Naive B cell (primary cell): ENCODE data around the gene AGBL4. TPM values are rescaled to one million over a fixed set of nuclear protein-coding genes. Genes with fewer than 3 reads are reported as not detected.

Source experiments
- ATAC-seq, 2 donors: fragments of 150-1000 bp; cut with Tn5 transposase; 2 replicates each; pipeline ENCODE4 v1.10.0; 2021; ENCODE audit warnings: low read depth in 2 of 2, mild to moderate bottlenecking in 2 of 2, moderate library complexity in 2 of 2
- DNase-seq: peaks from one replicate; pipeline ENCODE4 v3.0.0; 2022
- H3K27ac Mint-ChIP-seq, 6 donors: one replicate each; pipeline ENCODE4 v1.8.0; 2020 to 2022; ENCODE audit warnings: mild to moderate bottlenecking in 6 of 6, mixed read lengths in 6 of 6, moderate library complexity in 5 of 6, inconsistent platforms in 2 of 6
- H3K27me3 Mint-ChIP-seq, 3 donors: one replicate each; pipeline ENCODE4 v1.8.0; 2021 to 2022; ENCODE audit warnings: mixed read lengths in 3 of 3, mild to moderate bottlenecking in 1 of 3
- H3K36me3 Mint-ChIP-seq, 2 donors: one replicate each; pipeline ENCODE4 v1.8.0; 2020 to 2022; ENCODE audit warnings: mixed read lengths in 2 of 2, inconsistent platforms in 1 of 2, mild to moderate bottlenecking in 1 of 2
- H3K4me1 Mint-ChIP-seq, 3 donors: one replicate each; pipeline ENCODE4 v1.8.0; 2020 to 2022; ENCODE audit warnings: mixed read lengths in 3 of 3, inconsistent platforms in 1 of 3, mild to moderate bottlenecking in 1 of 3, moderate library complexity in 1 of 3
- H3K4me3 Mint-ChIP-seq, 8 donors: one replicate each; pipeline ENCODE4 v1.8.0; 2020 to 2022; ENCODE audit warnings: mild to moderate bottlenecking in 8 of 8, mixed read lengths in 8 of 8, moderate library complexity in 8 of 8, inconsistent platforms in 2 of 8
- H3K9me3 Mint-ChIP-seq, 7 donors: one replicate each; pipeline ENCODE4 v1.8.0; 2020 to 2022; ENCODE audit warnings: mixed read lengths in 7 of 7, mild to moderate bottlenecking in 5 of 7, inconsistent platforms in 2 of 7, moderate library complexity in 1 of 7
- polyA plus RNA-seq, 6 donors: library from polyadenylated mRNA; unstranded; fragments of 300-500 nt; fragmentation: Illumina TruSeq; gene quantifications; one replicate each; pipeline ENCODE4 v1.2.3, GENCODE V29; 2021; ENCODE audit warnings: low read depth in 6 of 6

The AGBL4 gene
- polyA plus RNA-seq, 6 donors from 2014 or later = 0.18 to 0.32 (median 0.20) TPM; not detected in 3

DNA sequence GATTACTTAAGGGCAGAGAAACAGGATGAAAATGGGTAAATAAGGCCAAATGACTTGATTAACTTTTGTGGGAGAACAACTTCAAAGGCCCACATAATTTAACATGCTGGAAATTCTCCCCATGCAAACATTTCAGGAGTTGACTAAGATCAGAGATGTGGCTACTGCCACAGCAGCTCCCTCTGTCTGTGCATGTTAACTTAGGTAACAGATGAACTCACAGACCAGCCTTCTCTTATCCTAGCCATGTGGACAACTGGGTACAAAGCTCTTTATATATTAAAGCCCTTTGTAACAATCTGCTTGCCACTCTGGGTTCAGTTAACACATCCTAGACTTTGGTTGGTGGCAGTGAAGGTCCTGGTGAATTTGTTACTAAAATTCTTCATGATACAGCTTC lies 1280.3 kb downstream of the AGBL4 start:
- H3K27ac Mint-ChIP-seq = peak overlapping the region in 2 of 6 donors; percentile 51 to 66
- DNase-seq (no peak), ATAC-seq (no peak)
- H3K36me3 Mint-ChIP-seq = peaks cover 17 to 56% of the 10 kb centered on the region in 2 donors
- no peak overlapping the region for H3K4me3 Mint-ChIP-seq
- H3K4me1 Mint-ChIP-seq = peaks cover 25 to 42% (median 34%) of the 10 kb centered on the region in 3 donors
- H3K27me3 Mint-ChIP-seq = no peaks in the 10 kb centered on the region
- H3K9me3 Mint-ChIP-seq = no peaks in the 10 kb centered on the region

DNA sequence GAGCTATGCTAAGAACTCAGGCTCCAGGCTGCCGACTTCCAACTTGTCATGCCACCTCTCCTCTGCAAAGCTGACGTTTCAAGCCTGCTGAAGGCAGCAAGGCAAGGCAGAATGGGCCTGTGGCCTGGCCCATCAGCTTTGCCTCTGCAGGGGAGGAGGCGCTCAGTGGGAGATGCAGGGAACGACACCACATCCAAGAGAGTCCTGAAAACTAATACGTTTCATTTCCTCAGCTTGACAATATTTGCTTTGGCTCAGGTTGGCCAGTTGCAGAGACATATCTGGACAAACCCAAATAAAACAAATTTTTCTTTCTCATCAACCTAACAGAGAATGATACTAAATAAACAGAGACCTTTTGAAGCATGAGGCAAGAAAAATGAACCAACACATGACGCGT lies 1282.4 kb downstream of the AGBL4 start:
- DNase-seq = no peak
- Mint-ChIP-seq H3K9me3 (no peaks in the 10 kb centered on the region), H3K4me3 (no peak overlapping the region), H3K27ac (no peak overlapping the region), H3K27me3 (no peaks in the 10 kb centered on the region), H3K36me3 (peaks cover 16 to 54% of the 10 kb centered on the region in 2 donors), H3K4me1 (peaks cover 21 to 33% (median 25%) of the 10 kb centered on the region in 3 donors)
- ATAC-seq = no peak

DNA sequence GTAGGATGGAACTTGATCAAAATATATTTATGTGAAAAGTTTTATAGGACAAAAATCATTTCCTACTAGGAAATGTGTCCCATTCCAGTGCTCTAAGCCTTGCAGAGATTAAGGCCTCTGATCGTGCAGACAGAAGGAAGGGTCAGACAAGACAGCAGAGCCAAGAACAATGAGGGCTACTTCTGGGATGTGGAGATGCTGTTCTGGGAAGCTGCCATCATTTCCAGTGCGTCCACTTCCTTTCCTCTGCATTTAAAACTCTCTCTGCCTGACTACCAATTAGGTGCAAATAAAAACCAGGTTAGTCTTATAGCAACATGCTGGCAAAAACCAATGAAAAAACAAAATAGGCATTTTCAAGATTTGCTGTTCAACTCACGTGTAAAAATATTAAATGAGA lies 1283.1 kb downstream of the AGBL4 start:
- peaks cover 23 to 56% of the 10 kb centered on the region in 2 donors for H3K36me3 Mint-ChIP-seq
- ATAC-seq (no peak), DNase-seq (no peak)
- H3K9me3 Mint-ChIP-seq = no peaks in the 10 kb centered on the region
- no peaks in the 10 kb centered on the region for H3K27me3 Mint-ChIP-seq
- peak overlapping the region in 3 of 6 donors; percentile 15 to 70 (median 43) for H3K27ac Mint-ChIP-seq
- H3K4me1 Mint-ChIP-seq = peaks cover 19 to 28% (median 21%) of the 10 kb centered on the region in 3 donors
- no peak overlapping the region for H3K4me3 Mint-ChIP-seq

DNA sequence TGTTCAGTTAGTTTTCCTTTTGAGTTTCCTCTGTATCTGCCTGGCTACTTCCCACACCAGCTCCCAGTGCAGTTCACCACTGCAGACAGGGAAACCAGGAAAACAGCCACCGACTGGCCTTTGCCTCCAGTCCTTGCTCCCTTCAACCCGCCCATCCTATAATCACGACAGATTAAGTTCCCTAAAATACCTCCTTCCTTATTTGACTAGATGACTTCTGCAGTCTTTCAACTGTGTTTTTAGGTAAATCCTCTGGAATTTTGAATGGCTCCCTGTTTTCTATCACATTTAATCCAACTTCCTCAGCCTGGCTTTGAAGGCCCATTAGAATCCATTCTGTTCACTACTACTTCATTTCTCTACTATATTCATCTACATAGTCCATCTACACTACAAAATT lies 1284.7 kb downstream of the AGBL4 start:
- Mint-ChIP-seq H3K27me3 (no peaks in the 10 kb centered on the region), H3K4me3 (no peak overlapping the region), H3K36me3 (peaks cover 33 to 58% of the 10 kb centered on the region in 2 donors), H3K27ac (peak overlapping the region in 1 of 6 donors; percentile 68), H3K9me3 (no peaks in the 10 kb centered on the region), H3K4me1 (peaks cover 9 to 21% (median 18%) of the 10 kb centered on the region in 3 donors)
- ATAC-seq (no peak), DNase-seq (no peak)

DNA sequence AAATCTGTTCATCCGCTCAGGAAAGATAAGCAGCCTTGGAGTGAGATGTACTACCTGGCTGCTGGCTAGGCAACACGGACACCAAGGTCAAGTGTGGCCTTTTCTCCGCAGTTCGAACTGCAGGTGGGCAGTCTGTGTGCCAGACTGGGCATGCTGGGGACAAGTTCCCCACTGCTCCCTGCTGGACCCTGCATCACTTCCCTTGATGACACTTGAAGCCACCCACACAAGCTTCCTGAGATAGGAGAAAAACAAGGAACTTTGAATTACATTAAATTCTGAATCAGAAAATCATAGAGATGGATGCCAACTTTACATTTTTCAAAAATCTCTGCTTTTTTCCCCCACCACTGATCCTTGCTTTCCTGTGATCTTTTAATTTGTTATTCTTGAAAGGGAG lies 1285.4 kb downstream of the AGBL4 start:
- H3K9me3 Mint-ChIP-seq = no peaks in the 10 kb centered on the region
- H3K27ac Mint-ChIP-seq = peak overlapping the region in 4 of 6 donors; percentile 33 to 81 (median 56)
- peaks cover 34 to 60% of the 10 kb centered on the region in 2 donors for H3K36me3 Mint-ChIP-seq
- no peak for DNase-seq
- no peak overlapping the region for H3K4me3 Mint-ChIP-seq
- ATAC-seq = no peak
- peaks cover 9 to 21% (median 18%) of the 10 kb centered on the region in 3 donors for H3K4me1 Mint-ChIP-seq
- H3K27me3 Mint-ChIP-seq = no peaks in the 10 kb centered on the region

DNA sequence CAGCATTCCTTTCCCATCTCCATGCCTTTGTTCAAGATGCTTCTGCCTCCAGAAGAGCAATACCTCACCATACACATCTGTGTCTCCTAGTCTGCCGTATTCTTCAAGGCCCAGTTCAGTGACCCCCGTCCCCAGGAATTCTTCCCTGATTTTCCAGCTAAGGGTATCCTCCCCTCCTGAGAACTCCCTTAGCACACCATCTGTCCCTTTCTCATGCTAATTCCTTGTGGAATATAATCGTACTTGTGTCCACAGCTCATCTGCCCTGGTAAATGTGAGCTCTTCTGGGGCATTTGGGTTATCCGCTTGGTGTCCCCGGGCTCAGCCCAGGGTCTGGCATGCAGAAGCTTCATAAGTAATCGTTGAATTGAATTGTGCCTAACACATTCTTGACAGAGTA lies 1288.0 kb downstream of the AGBL4 start:
- Mint-ChIP-seq H3K4me3 (no peak overlapping the region), H3K36me3 (peaks cover 27 to 38% of the 10 kb centered on the region in 2 donors), H3K9me3 (no peaks in the 10 kb centered on the region), H3K27ac (peak overlapping the region in 1 of 6 donors; percentile 47), H3K4me1 (peaks cover 9 to 18% (median 15%) of the 10 kb centered on the region in 3 donors), H3K27me3 (no peaks in the 10 kb centered on the region)
- DNase-seq (no peak), ATAC-seq (no peak)

DNA sequence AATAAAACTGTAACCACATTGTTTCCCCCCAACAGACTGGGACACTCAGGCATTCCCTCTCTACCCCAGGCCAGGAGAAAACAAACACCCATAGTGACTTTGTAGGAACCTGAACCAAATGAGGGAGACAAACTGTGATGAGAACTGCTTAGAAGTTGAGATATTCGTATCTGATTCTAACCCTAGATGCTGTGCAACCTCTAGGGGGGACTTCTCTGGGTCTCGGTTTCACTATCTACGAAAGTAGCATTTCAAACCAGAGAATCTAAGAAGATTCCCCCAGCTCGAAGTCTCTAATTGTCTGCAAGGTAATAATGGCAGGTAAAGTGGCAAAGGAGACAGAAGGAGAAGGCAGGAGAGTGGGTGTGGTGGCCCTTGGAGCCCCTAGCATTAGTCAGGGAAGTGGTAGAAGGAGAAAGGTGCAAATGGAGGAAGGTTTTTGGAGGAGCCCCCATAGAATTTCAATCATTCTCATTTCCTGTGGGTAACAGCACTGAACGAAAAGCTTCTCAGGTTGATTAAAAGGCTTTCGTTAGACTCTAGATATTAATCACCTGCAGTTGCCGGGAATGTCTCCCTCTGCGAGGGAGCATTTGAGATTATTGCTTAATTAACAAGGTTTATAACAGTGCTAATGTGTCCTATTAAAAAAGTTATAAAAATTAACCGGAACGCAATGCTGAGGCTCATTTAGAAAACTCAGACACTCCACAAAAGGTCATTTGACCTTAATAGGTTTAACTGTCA lies 1293.4 kb downstream of the AGBL4 start:
- ATAC-seq (no peak), DNase-seq (no peak)
- peak overlapping the region in 4 of 6 donors; percentile 13 to 51 (median 32) for H3K27ac Mint-ChIP-seq
- no peaks in the 10 kb centered on the region for H3K27me3 Mint-ChIP-seq
- no peak overlapping the region for H3K4me3 Mint-ChIP-seq
- peaks cover 0 to 11% (median 5%) of the 10 kb centered on the region in 3 donors for H3K4me1 Mint-ChIP-seq
- H3K9me3 Mint-ChIP-seq = no peaks in the 10 kb centered on the region
- peaks cover 24 to 31% of the 10 kb centered on the region in 2 donors for H3K36me3 Mint-ChIP-seq

DNA sequence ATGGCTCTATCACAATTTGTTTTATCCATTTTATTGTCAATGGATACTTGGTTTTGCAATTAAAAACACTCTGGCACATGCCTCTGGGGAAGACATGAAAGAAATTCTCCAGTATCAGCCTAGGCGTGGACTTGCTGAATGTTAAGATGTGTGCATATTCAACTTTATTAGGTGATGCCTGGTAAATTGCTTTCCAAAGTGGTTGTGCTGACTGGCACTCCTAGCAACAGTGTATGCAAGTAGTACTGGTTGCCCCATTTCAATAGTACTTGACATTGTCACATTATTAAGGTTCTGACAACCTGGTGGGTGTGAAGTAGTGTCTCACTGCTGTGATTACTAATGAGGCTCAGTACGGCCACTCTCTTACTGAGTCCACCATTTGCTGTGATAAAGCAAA lies 1295.2 kb downstream of the AGBL4 start:
- ATAC-seq = no peak
- Mint-ChIP-seq H3K4me3 (no peak overlapping the region), H3K4me1 (peaks cover 0 to 4% (median 0%) of the 10 kb centered on the region in 3 donors), H3K27me3 (no peaks in the 10 kb centered on the region), H3K27ac (no peak overlapping the region), H3K36me3 (peaks cover 10 to 20% of the 10 kb centered on the region in 2 donors), H3K9me3 (no peaks in the 10 kb centered on the region)
- no peak for DNase-seq

DNA sequence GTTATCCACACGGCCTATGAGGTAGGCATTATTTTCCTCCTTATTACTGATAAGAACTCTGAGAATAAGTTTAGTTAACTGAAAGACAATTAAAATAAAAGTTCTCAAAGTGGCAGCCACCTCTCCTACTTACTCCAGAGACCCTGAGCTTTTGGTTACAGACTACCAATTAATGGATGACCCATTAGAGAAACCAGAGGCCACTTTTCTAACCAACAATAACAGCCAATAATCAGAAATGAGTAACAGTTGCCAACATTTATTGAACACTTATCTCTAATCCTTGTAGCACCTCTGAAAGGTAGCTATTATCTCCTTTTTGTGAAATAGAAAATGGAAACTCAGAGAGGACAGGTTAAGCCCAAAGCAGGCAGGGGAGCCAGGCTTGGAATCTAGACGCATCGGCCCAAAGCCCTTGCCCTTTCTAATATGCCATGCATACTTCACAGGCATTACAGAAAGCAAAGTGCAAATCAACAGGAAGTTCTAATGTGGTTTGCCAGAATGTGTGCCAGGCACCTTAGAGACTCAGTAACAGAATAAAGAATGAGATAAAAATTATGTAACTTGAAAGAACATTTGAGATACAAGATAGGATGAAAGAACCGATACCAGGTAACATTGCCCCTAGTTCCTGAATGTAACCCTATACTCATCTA lies 1297.1 kb downstream of the AGBL4 start:
- ATAC-seq = no peak
- H3K36me3 Mint-ChIP-seq = peaks cover 10 to 20% of the 10 kb centered on the region in 2 donors
- no peaks in the 10 kb centered on the region for H3K27me3 Mint-ChIP-seq
- peaks cover 0 to 4% (median 0%) of the 10 kb centered on the region in 3 donors for H3K4me1 Mint-ChIP-seq
- H3K9me3 Mint-ChIP-seq = no peaks in the 10 kb centered on the region
- H3K27ac Mint-ChIP-seq = no peak overlapping the region
- no peak overlapping the region for H3K4me3 Mint-ChIP-seq
- no peak for DNase-seq

DNA sequence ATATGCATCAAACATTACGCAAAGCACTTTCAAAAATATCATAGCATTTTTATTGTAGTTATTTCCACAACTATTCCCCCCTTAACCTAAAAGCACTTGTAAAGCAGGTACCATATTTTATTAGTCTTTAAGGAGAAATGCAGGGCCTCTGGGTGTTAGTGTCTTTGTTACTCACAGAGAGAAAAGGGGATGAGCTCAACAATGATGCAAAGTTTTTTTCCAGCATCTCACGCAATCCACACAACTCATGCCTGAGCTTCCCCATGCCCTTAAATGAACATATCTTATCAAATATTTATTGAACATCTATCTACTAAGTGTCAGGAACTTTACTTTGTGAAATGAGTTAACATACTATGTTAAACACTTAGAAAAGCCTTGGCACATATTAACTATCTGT lies 1297.6 kb downstream of the AGBL4 start:
- Mint-ChIP-seq H3K27me3 (no peaks in the 10 kb centered on the region), H3K36me3 (peaks cover 10 to 20% of the 10 kb centered on the region in 2 donors), H3K4me3 (no peak overlapping the region), H3K4me1 (peaks cover 0 to 4% (median 0%) of the 10 kb centered on the region in 3 donors), H3K27ac (no peak overlapping the region), H3K9me3 (no peaks in the 10 kb centered on the region)
- no peak for DNase-seq
- no peak for ATAC-seq

DNA sequence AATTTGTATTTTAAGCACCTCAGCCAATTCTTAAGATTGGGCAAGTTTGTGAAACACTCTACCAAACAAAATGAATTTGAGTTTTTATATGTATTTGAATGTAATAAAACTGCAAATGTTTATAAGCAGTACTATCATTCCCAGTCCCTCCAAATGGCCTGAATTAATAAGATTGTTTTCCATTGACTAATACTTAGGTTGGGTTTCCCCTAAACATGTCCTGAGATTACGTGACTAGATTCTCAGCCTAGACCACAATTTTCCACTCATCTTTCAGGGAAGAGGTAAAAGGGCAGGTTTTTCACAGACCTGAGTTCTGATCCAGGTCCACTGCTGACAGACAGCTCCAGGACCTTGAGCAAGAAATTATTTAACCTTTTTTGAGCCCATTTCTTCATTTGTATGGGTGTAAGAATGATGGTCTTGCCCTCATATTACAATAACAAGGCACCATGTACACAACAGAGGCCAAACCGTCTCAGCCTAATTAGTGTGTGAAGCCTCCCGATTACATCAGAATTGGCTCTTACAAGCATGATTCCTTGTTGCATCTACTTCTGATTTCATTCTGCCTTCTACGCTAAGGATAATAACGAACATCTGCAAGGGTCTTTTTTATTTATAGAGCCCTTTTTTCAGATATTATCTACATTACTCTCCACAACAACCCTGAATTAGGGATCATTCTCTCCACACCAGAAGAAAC lies 1298.3 kb downstream of the AGBL4 start:
- DNase-seq = no peak
- H3K27me3 Mint-ChIP-seq = no peaks in the 10 kb centered on the region
- no peak overlapping the region for H3K4me3 Mint-ChIP-seq
- ATAC-seq = no peak
- H3K36me3 Mint-ChIP-seq = peaks cover 10 to 20% of the 10 kb centered on the region in 2 donors
- H3K4me1 Mint-ChIP-seq = peaks cover 3 to 5% (median 4%) of the 10 kb centered on the region in 3 donors
- no peak overlapping the region for H3K27ac Mint-ChIP-seq
- H3K9me3 Mint-ChIP-seq = no peaks in the 10 kb centered on the region

DNA sequence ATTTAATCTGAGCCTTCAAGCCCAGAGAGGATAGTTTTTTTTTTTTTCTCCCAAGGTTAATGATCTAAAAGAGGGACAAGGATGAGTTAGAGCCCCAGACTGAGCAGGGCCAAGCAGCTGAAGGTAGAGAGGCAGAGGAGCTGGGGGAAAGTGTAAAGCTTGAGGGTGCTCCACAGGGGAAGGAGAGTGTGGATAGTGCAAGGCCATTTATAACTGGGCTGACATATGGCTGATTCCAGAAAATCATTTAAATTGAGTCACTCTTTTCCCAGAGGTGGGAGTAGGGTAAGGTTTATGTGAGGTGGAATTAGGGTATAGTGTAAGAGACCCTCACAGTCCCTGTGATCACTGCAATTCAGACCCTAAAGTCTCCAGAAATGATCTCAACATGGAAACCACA lies 1302.8 kb downstream of the AGBL4 start:
- peaks cover 0 to 6% (median 5%) of the 10 kb centered on the region in 3 donors for H3K4me1 Mint-ChIP-seq
- H3K27ac Mint-ChIP-seq = peak overlapping the region in 2 of 6 donors; percentile 55 to 82
- ATAC-seq (no peak), DNase-seq (no peak)
- no peak overlapping the region for H3K4me3 Mint-ChIP-seq
- H3K9me3 Mint-ChIP-seq = no peaks in the 10 kb centered on the region
- no peaks in the 10 kb centered on the region for H3K27me3 Mint-ChIP-seq
- no peaks in the 10 kb centered on the region for H3K36me3 Mint-ChIP-seq

DNA sequence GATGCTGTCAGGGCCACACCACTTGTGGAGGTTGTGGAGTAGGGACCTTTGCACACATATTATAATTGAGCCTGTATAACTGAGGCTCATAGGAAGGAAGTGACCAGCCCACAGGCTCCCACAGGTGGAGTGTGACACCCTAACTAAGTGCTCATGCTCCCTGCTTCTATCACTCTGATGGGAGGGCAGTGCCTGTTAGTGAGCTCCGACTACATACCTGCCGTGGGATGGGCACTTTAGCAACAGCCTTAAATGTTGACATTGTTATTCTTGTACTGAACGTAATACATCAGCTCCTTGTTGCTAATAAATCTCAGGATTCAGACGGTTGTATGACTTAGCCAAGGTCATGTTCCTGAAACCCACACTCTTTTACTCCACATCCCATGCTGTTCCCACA lies 1305.0 kb downstream of the AGBL4 start:
- DNase-seq = no peak
- ATAC-seq = no peak
- Mint-ChIP-seq H3K9me3 (no peaks in the 10 kb centered on the region), H3K36me3 (no peaks in the 10 kb centered on the region), H3K27ac (peak overlapping the region in 1 of 6 donors; percentile 36), H3K4me3 (no peak overlapping the region), H3K4me1 (peaks cover 3 to 6% (median 5%) of the 10 kb centered on the region in 3 donors), H3K27me3 (no peaks in the 10 kb centered on the region)
